GM19099 (cell line): ENCODE measurements around the gene DNAJC9.

Source experiments
- POLR2A ChIP-seq: IDR thresholded peaks from 3 replicates; pipeline ENCODE4 v1.6.1; 2011; ENCODE audit warnings: low read depth; ENCODE audit not compliant: insufficient read length; ENCODE audit errors: extremely low read depth

Gene DNAJC9

GRCh38 chr10:73248259-73248724 is 1.2 kb upstream of the DNAJC9 start:
- TF ChIP-seq POLR2A, result no peak

DNA sequence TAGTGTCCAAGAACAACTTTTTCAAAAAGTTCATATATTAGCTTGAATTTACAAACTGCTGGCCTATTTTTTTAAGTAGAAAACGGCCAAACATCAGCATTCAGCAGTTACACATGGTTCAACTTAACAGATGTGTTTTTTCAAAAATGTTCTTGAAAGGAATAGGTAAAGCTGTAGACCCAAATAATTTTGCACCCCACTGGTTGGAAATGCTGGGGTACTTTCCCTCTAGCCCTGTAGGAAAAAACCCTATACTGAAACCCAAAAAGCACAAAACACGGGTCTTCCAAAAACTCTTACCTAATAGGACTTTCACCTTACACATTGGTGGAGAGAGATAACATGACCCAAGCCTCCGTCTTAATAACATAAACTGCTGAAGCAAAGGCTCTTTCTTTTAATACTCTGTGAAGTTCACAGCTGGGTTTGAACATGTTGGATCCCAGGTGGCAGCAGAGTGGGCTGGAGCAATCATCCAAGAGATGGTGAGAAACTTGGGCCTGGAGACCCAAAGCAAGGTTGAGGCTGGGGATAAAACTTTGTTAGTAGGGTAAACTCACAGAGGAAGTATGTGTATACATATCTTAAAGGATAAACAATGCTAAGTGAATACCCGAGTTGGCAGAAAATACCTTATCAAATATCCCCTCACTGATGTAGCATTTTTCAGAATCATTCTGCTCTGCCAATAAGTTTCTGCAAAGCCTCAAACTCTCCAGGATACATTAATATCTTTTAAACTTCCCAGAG is 629 bp upstream of the DNAJC9 start:
- no peak for TF ChIP-seq POLR2A

- no peak for TF ChIP-seq POLR2A
These were observed 771 bp downstream of the DNAJC9 start for GRCh38 chr10:73246322-73246645.

DNA sequence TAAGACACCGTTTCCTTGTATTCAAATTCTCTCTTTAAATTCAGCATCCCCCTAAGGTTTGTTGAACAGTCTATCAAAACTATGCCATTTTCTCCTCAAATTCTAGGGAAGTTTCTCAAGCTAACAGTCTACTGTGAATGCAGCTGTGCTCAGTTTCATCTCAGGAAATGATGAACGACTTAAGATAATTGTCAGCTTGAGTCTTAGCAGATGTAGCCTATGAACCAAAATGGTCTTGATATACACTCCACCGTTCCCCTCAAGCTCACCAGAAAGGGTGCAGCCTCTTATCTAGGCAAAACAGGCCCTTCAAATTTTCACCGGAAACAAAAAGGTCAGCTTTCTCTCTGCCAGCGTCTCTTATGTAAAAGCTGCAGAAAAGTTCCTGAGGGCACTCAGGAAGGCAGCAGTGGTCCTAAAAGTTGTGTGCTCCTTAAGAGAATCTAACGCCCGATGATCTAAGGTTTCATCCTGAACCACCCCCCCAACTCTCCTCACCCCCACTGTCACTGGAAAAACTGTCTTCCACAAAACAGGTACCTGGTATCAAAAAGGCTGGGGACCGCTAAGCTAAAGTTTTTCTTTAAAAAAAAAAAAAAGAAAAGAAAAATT is 2.1 kb downstream of the DNAJC9 start:
- TF ChIP-seq POLR2A, result no peak

DNA sequence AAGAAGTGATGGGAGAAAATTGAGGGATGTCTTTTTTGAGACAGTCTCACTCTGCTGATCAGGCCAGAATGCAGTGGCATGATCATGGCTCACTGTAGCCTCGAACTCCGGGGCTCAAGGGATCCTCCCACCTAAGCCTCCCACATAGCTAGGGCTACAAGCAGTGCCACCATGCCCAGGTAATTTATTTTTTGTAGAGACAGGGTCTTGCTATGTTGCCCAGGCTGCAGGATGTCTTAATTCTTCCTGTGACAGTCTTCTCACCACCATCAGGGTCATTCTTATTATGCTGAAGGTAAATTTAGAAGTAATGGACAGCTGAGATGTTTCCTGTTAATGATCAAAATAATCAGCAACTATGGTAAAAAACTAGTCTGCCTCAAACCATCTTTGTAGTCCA is 7.1 kb downstream of the DNAJC9 start:
- TF ChIP-seq POLR2A, result no peak

- TF ChIP-seq POLR2A, result no peak
These were observed 8.0 kb downstream of the DNAJC9 start for GRCh38 chr10:73238990-73239566.

GRCh38 chr10:73234695-73235094 is 12.4 kb downstream of the DNAJC9 start:
- no peak for TF ChIP-seq POLR2A

DNA sequence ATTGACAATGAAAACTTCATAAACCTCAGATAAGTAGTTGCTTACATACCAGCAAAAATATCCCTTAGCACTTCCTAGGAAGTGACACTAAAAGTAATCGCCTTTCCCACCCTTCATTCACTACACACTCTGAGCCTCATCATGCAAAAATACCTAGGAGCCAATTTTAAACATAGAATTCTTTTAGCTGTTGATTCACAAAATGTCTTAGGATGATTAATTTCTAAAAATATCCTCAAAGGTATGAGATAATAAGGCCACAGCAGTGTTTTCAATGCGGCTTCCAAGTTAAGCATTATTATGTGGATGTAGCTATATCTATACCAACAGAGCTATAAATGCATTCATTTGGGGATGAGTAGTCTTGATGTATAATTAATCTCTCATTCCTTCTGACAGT is 13.2 kb downstream of the DNAJC9 start:
- no peak for TF ChIP-seq POLR2A

DNA sequence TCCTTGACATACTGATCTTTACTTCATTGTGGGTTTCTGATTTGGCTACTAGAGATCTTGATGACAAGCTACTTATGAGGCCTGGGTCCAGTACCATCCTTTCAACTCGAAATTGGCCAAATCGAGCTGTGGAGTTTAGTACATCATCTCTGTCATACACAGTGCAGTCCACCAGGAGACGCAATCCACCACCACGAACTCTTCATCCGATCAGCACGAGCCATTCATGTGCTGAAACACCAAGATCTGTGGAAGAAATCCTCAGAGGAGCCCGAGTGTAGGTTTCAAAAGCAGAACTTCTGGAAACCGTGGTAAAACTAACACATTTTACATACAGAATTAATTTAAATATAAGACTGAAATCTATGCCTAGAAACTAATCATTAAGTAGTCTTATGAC is 14.2 kb downstream of the DNAJC9 start:
- TF ChIP-seq POLR2A, result no peak

- TF ChIP-seq POLR2A, result no peak
These were observed 17.5 kb downstream of the DNAJC9 start for GRCh38 chr10:73229567-73229966.

GRCh38 chr10:73228247-73228646 is 18.8 kb downstream of the DNAJC9 start:
- TF ChIP-seq POLR2A, result no peak

- no peak for TF ChIP-seq POLR2A
These were observed 20.4 kb downstream of the DNAJC9 start for GRCh38 chr10:73226663-73227062.

DNA sequence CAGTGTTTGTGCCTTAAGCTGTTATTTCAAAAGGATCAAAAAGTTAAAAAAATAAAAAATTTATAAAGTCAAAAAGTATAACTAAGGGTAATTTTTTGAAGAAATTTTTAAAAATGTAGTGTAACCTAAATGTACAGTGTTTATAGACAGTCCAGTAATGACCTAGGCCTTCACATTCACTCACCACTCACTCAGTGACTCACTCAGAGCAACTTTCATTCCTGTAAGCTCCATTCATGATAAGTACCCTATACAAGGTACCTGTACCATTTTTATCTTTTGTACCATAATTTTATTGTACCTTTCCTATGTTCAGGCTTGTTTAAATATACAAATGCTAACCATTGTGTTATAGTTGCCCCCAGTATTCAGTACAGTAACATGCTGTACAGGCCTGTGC is 21.5 kb downstream of the DNAJC9 start:
- TF ChIP-seq POLR2A, result no peak

GRCh38 chr10:73220989-73221388 is 26.1 kb downstream of the DNAJC9 start:
- TF ChIP-seq POLR2A, result no peak

DNA sequence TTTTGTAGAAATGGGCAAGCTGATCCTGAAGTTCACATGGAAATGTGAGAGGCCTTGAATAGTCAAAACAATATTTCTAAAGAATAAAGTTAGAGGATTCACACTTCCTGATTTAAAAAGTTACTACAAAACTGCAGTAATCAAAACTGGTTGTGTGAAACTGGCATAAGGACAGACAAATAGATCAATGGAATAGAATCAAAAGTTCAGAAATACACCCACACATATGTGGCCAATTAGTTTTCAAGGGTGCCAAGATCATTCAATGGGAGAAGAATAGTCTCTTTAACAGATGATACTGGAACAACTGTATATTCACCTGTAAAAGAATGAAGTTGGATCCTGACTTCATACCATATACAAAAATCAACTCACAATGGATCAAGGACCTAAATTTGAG is 27.7 kb downstream of the DNAJC9 start:
- no peak for TF ChIP-seq POLR2A
